K562 treated with DMSO at 1 percent for 4 hours (cell line): ENCODE results near the gene NUMBL. TPM values are rescaled to one million over a fixed set of nuclear protein-coding genes. Genes with fewer than 3 reads are reported as not detected.

Experiments used
- total RNA-seq: library from RNA; unstranded; fragments of 300-600 nt; gene quantifications from 2 replicates; pipeline ENCODE4 v1.2.3, GENCODE V29; 2022; ENCODE audit not compliant: insufficient read depth

The NUMBL gene
- total RNA-seq = 24.5 TPM in 2 replicates

DNA sequence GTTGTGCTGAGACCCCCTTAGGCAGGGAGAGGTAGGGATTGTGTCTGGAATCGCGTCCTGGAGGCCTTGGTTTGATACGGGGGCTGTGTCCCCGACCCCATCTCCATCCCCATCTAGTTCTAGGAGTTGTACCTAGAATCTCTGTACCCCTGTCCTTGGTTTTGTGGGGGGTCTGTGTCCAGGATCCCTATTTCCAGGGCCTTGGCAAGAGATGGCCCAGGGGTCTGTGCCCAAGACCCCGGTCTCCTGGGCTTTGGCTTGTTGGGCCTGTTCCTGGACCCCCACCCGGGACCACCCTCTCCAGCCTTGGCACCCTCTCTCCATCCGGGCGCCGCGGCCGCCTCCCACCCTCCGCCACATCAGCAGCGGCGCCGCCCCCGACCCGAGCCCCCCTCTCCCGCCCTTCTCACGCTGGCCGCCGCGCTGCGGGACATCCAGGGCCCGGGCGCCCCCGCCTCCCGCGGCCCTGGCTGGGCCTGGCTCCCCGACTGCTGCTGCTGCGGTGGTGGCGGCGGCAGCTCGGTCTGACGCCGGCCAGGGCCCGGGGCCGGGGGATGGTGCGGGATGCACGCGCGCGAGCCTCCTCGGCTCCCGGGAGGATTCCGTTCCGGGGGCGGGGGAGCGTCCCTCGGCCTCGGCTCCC lies at the start of gene NUMBL:
Gene NUMBL (minus strand): TSS at position 602 of the 643 bp plus-strand sequence. CDS start 168 bp downstream, at position 434.

DNA sequence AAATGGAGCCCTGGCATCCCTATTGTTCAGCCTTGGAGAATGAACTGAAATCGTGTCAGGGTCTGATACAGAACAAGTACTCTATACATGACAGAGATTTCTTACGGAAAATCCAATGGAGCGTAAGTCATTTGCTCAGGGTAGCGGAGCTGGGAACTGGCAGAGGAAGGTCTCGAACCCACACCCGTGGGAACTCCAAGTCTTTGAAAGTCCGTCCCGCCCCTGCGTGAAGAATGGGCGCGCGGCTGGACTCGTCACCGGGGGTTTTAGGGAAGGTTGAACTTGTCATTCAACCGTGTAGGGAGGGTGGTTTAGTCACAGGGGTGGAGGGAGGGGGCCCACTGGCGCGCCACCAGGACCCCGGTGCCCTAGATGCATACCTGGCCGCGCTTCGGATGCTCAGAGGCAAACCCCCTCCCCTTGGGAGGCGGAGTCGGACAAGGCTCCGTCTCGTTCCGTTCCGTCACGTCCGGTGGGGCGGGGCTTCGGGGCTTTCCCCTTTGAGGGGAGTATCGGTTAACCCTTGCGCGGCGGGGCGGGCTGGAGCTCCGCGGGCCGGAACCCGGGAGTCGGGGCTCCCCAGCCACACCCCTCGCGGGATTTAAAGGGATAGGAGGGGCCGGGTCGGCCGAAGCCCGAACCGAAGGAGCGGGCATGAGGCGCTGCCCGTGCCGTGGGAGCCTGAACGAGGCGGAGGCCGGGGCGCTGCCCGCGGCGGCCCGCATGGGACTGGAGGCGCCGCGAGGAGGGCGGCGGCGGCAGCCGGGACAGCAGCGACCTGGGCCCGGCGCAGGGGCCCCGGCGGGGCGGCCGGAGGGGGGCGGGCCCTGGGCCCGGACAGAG lies 26.3 kb upstream of the NUMBL start, which contains the start of the genes COQ8B and ITPKC:
Gene COQ8B (minus strand): TSS at position 405 of the 843 bp plus-strand sequence. CDS start 2,254 bp downstream, outside the sequence.
Gene ITPKC (plus strand): TSS at position 631 of the 843 bp plus-strand sequence. CDS start 24 bp downstream, at position 655.

Other genes starting within 250 kb of the NUMBL start
- 15.3 and 22.6 TPM in 2 replicates for gene SERTAD3, start 246.3 kb downstream of the NUMBL start, total RNA-seq
- 1,097 and 1,296 TPM in 2 replicates for gene BLVRB, start 224.9 kb downstream of the NUMBL start, total RNA-seq
- gene SPTBN4, start 223.7 kb downstream of the NUMBL start, total RNA-seq = 1.8 and 3.7 TPM in 2 replicates
- 97.0 and 111 TPM in 2 replicates for gene SHKBP1, start 113.8 kb downstream of the NUMBL start, total RNA-seq
- 179 and 282 TPM in 2 replicates for gene LTBP4, start 89.3 kb downstream of the NUMBL start, total RNA-seq
- 14.3 and 21.5 TPM in 2 replicates for gene COQ8B, start 26.2 kb upstream of the NUMBL start, total RNA-seq
- gene ITPKC, start 26.5 kb upstream of the NUMBL start, total RNA-seq = 13.7 and 15.3 TPM in 2 replicates
- 9.3 and 13.2 TPM in 2 replicates for gene ACTMAP, start 59.8 kb upstream of the NUMBL start, total RNA-seq
- gene SNRPA, start 60.6 kb upstream of the NUMBL start, total RNA-seq = 100 and 116 TPM in 2 replicates
- gene MIA, start 84.9 kb upstream of the NUMBL start, total RNA-seq = not detected in 2 replicates
- gene RAB4B, start 87.6 kb upstream of the NUMBL start, total RNA-seq = 26.9 and 33.3 TPM in 2 replicates
- gene EGLN2, start 108.5 kb upstream of the NUMBL start, total RNA-seq = 107 and 114 TPM in 2 replicates
- gene CYP2A6, start 159.8 kb upstream of the NUMBL start, total RNA-seq = not detected in 2 replicates
- not detected in 2 replicates for gene CYP2A7, start 191.6 kb upstream of the NUMBL start, total RNA-seq